GM21381 (cell line): ENCODE data around the gene MAPRE3.

Experiments used
- ATAC-seq: cut with Tn5 transposase; IDR thresholded peaks from one replicate; pipeline ENCODE4 v1.9.1; 2021; ENCODE audit warnings: mild to moderate bottlenecking, moderate library complexity; ENCODE audit not compliant: unreplicated experiment

Gene MAPRE3

GRCh38 chr2:26982102-26982742, 11.8 kb downstream of the MAPRE3 start:
- no peak for ATAC-seq

GRCh38 chr2:26983746-26984145, 13.3 kb downstream of the MAPRE3 start:
- ATAC-seq, result no peak

- no peak for ATAC-seq
These were observed 15.4 kb downstream of the MAPRE3 start for GRCh38 chr2:26985807-26986206.

- ATAC-seq, result no peak
These were observed 16.1 kb downstream of the MAPRE3 start for GRCh38 chr2:26986576-26986975.

GRCh38 chr2:26988058-26988860, 17.8 kb downstream of the MAPRE3 start:
- ATAC-seq, result no peak

GRCh38 chr2:26989156-26989555, 18.7 kb downstream of the MAPRE3 start:
- ATAC-seq, result no peak

- no peak for ATAC-seq
These were observed 21.3 kb downstream of the MAPRE3 start for GRCh38 chr2:26991717-26992116.

- ATAC-seq, result no peak
These were observed 23.3 kb downstream of the MAPRE3 start for GRCh38 chr2:26993768-26994167.

GRCh38 chr2:26994983-26995382, 24.5 kb downstream of the MAPRE3 start:
- no peak for ATAC-seq

- ATAC-seq, result no peak
These were observed 27.0 kb downstream of the MAPRE3 start for GRCh38 chr2:26997394-26997793.

- no peak for ATAC-seq
These were observed 27.9 kb downstream of the MAPRE3 start for GRCh38 chr2:26998323-26998722.

GRCh38 chr2:27000228-27000627, 29.8 kb downstream of the MAPRE3 start:
- ATAC-seq, result no peak

- no peak for ATAC-seq
These were observed 30.6 kb downstream of the MAPRE3 start for GRCh38 chr2:27000995-27001394.

- ATAC-seq, result no peak
These were observed 31.5 kb downstream of the MAPRE3 start for GRCh38 chr2:27001950-27002349.

GRCh38 chr2:27003007-27003406, 32.6 kb downstream of the MAPRE3 start:
- ATAC-seq, result no peak

- ATAC-seq, result no peak
These were observed 33.4 kb downstream of the MAPRE3 start for GRCh38 chr2:27003857-27004256.

GRCh38 chr2:27006602-27007415, 36.4 kb downstream of the MAPRE3 start:
- no peak for ATAC-seq

GRCh38 chr2:27007416-27008374, 37.3 kb downstream of the MAPRE3 start:
- no peak for ATAC-seq

- ATAC-seq, result no peak
These were observed 38.2 kb downstream of the MAPRE3 start for GRCh38 chr2:27008678-27009077.

GRCh38 chr2:27009083-27009482, 38.6 kb downstream of the MAPRE3 start:
- ATAC-seq, result no peak
